ENCODE data around the gene SENP6.
"Not testable (repeated sequence)": the region's sequence is repeated elsewhere in the genome, so short reads cannot be mapped to it uniquely, and the experiment has no call there.

Gene SENP6

GRCh38 chr6:75609639-75610590 is 8.2 kb downstream of the SENP6 start:
- no peak for DNase-seq (ENCODE audit: low read depth)

GRCh38 chr6:75611011-75611701 is 9.5 kb downstream of the SENP6 start:
- no peak for DNase-seq (ENCODE audit: low read depth)

- DNase-seq (ENCODE audit: low read depth), result no peak
Observed at GRCh38 chr6:75611702-75612375, 10.2 kb downstream of the SENP6 start.

GRCh38 chr6:75612434-75612833 is 10.8 kb downstream of the SENP6 start:
- no peak for DNase-seq (ENCODE audit: low read depth)

GRCh38 chr6:75613056-75613501 is 11.4 kb downstream of the SENP6 start:
- DNase-seq (ENCODE audit: low read depth), result no peak

- no peak for DNase-seq (ENCODE audit: low read depth)
Observed at GRCh38 chr6:75618437-75618836, 16.8 kb downstream of the SENP6 start.

GRCh38 chr6:75619230-75619899 is 17.7 kb downstream of the SENP6 start:
- DNase-seq (ENCODE audit: low read depth), result no peak

GRCh38 chr6:75620381-75621304 is 19.0 kb downstream of the SENP6 start:
- no peak for DNase-seq (ENCODE audit: low read depth)

- no peak for DNase-seq (ENCODE audit: low read depth)
Observed at GRCh38 chr6:75621846-75622245, 20.2 kb downstream of the SENP6 start.

GRCh38 chr6:75623491-75623890 is 21.8 kb downstream of the SENP6 start:
- no peak for DNase-seq (ENCODE audit: low read depth)

GRCh38 chr6:75624335-75624734 is 22.7 kb downstream of the SENP6 start:
- DNase-seq (ENCODE audit: low read depth), result no peak

GRCh38 chr6:75624988-75625387 is 23.3 kb downstream of the SENP6 start:
- DNase-seq (ENCODE audit: low read depth), result no peak

GRCh38 chr6:75626561-75626960 is 24.9 kb downstream of the SENP6 start:
- DNase-seq (ENCODE audit: low read depth), result no peak

- not testable (repeated sequence) for DNase-seq (ENCODE audit: low read depth)
Observed at GRCh38 chr6:75627708-75628107, 26.0 kb downstream of the SENP6 start.

- no peak for DNase-seq (ENCODE audit: low read depth)
Observed at GRCh38 chr6:75631859-75632635, 30.4 kb downstream of the SENP6 start.

- no peak for DNase-seq (ENCODE audit: low read depth)
Observed at GRCh38 chr6:75633045-75633444, 31.4 kb downstream of the SENP6 start.

- DNase-seq (ENCODE audit: low read depth), result no peak
Observed at GRCh38 chr6:75642311-75642710, 40.6 kb downstream of the SENP6 start.

GRCh38 chr6:75643173-75643572 is 41.5 kb downstream of the SENP6 start:
- DNase-seq (ENCODE audit: low read depth), result no peak

- DNase-seq (ENCODE audit: low read depth), result no peak
Observed at GRCh38 chr6:75656479-75656878, 54.8 kb downstream of the SENP6 start.

GRCh38 chr6:75657327-75657726 is 55.6 kb downstream of the SENP6 start:
- DNase-seq (ENCODE audit: low read depth), result no peak
